AG09309 (cell line): Measurements from ENCODE around the gene FOXM1.

Experiments
- DNase-seq: peaks from one replicate; pipeline ENCODE4 v3.0.0-alpha.2; 2010; ENCODE audit warnings: low read depth
- H3K4me3 ChIP-seq: 2 replicates; pipeline ENCODE4 v1.5.1; 2011; ENCODE audit warnings: mild to moderate bottlenecking, low read depth, low read length, moderate library complexity; ENCODE audit not compliant: control insufficient read depth
- CTCF ChIP-seq: IDR thresholded peaks from 2 replicates; pipeline ENCODE4 v1.5.1; 2011; ENCODE audit warnings: mild to moderate bottlenecking, low read depth, low read length, inconsistent platforms; ENCODE audit not compliant: insufficient read depth, control insufficient read depth; ENCODE audit errors: missing control alignments

Gene FOXM1

GRCh38 chr12:2862876-2863275 is 14.1 kb downstream of the FOXM1 start:
- no peak for DNase-seq
- no peak for TF ChIP-seq CTCF
- no peak overlapping the region for H3K4me3 ChIP-seq

DNA sequence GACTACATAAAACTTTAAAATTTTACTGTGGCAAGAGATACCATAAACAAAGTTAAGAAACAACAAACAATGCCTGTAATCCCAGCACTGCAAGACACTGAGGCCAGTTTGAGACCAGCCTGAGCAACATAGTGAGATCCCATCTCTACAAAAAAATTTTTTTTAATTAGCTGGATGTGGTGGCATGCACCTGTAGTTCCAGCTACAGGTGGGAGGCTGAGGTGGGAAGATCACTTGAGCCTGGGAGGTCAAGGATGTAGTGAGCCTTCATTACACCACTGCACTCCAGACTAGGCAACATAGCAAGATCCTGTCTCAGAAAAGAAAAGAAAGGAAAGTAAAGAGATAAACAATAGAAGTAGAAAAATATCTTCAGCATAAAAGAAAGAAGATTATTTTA is 16.8 kb downstream of the FOXM1 start:
- no peak for DNase-seq
- TF ChIP-seq CTCF, result no peak
- no peak overlapping the region for H3K4me3 ChIP-seq

- no peak for TF ChIP-seq CTCF
- DNase-seq, result no peak
- H3K4me3 ChIP-seq, result no peak overlapping the region
Observed at GRCh38 chr12:2858944-2859421, 18.0 kb downstream of the FOXM1 start.

DNA sequence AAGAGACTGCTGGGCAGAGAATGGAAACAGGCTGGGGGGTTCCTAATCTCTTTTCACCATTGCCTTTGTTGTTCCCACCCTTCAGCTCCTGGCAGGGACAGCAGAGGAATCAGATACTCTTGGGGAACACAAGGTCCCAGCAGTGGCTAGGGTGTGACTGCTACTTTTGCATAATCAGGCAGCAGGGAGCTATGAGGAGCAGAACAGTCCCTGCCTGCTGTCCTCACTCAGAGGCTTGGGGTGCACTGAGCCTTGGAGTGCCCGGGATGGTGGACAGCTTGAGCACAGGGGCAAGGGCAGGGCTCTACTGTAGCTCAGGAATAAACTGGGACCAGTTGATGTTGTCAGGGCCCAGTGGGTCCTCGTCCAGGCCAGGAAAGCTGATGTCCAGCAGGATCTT is 18.6 kb downstream of the FOXM1 start:
- no peak overlapping the region for H3K4me3 ChIP-seq
- DNase-seq, result no peak
- no peak for TF ChIP-seq CTCF

GRCh38 chr12:2857576-2857975 is 19.4 kb downstream of the FOXM1 start:
- no peak for DNase-seq
- no peak overlapping the region for H3K4me3 ChIP-seq
- TF ChIP-seq CTCF, result no peak

DNA sequence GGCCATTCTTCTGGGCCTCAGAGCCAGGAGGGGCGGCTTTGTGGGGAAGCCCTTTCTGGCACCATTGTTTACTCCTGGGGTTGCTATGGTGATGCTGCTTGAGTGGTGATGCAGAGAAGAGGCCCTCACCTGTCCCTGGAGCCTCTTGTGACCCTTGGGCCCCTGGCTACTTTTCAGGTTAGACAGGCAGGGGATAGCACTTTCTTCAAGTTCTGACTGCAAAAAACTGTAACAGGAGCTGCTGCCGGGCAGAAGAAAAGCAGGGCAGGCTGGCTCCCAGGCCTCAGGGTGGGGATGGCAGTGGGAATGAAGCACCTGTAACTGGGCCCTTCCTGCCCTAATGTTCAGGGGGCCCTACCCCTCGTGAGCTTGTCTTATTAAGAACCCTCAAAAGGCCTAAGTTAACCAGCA is 19.9 kb downstream of the FOXM1 start, which contains the start of gene TEX52:
Gene TEX52 (minus strand): TSS at position 19 of the 411 bp plus-strand sequence. CDS start 13 bp downstream, at position 6.
- no peak for TF ChIP-seq CTCF
- no peak for DNase-seq
- no peak within 1 kb of the TSS for H3K4me3 ChIP-seq

- DNase-seq, result no peak
- no peak overlapping the region for H3K4me3 ChIP-seq
- TF ChIP-seq CTCF, result no peak
Observed at GRCh38 chr12:2856051-2856450, 20.9 kb downstream of the FOXM1 start.
